Measurements from ENCODE around the gene HIF1A.

- TF ChIP-seq CTCF (conservative IDR thresholded peaks at IDR 0.05; ENCODE audit: low read depth, low read length): no peak
- TF ChIP-seq EZH2 (IDR thresholded peaks at IDR 0.05; ENCODE audit: low read length, unreplicated experiment): no peak
Observed at GRCh38 chr14:61749867-61750266, 54.6 kb downstream of the HIF1A start.

Data from PC-3 (cell line).